ENCODE data around the gene CA10. TPM values are rescaled to one million over a fixed set of nuclear protein-coding genes. Genes with fewer than 3 reads are reported as not detected.

The CA10 gene
- total and polyA plus RNA-seq, 2 donors (not counting 3 experiments of a cell fraction or from before 2014, with no cell fraction given) = not detected

DNA sequence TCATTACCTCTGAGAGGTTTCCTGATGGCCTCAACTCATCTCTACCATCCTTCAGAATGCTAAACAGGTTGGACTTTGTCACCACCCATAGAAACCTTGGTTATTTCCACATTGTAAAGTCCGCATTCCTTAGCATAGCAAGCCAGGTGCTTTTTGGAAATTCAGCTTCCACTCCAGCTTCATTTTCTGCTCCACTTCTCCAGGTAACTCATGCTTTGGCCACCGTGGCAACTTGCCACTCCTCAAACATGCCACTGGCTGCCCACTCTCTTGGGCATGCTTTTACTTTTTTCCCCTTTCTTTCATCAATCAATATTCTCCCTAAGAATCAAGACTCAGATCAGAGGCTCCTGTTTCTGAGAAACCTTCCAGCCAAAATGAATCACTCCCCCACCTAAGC is 203.3 kb downstream of the CA10 start:
- Histone ChIP-seq H4K20me1 (replicated peaks; ENCODE audit: control insufficient read depth, extremely low read depth, insufficient read depth, low read length) (no peaks in the 10 kb centered on the region), H2AFZ (ENCODE audit: low read depth, low read length) (no peak overlapping the region), H3K9me3 (replicated peaks; ENCODE audit: control insufficient read depth, insufficient read depth, low read length) (no peaks in the 10 kb centered on the region), H3K27ac (ENCODE audit: insufficient read depth, low read depth, low read length) (no peak overlapping the region), H3K36me3 (ENCODE audit: control insufficient read depth in 2 of 2, extremely low read depth in 1 of 2, insufficient read depth in 2 of 2, low read length in 2 of 2) (no peaks in the 10 kb centered on the region), H3K9ac (replicated peaks; ENCODE audit: extremely low read depth, insufficient read depth, low read length) (no peak overlapping the region), H3K79me2 (ENCODE audit: control insufficient read depth, insufficient read depth, low read length) (no peaks in the 10 kb centered on the region), H3K4me3 (replicated peaks in 1 of 3; ENCODE audit: insufficient read depth in 1 of 3, low read depth in 1 of 3, low read length in 3 of 3) (no peak overlapping the region), H3K4me1 (ENCODE audit: control insufficient read depth, extremely low read depth, insufficient read depth, low read length) (no peaks in the 10 kb centered on the region), H3K9me1 (replicated peaks; ENCODE audit: control insufficient read depth, extremely low read depth, insufficient read depth, low read length) (no peaks in the 10 kb centered on the region), H3K27me3 (ENCODE audit: control insufficient read depth in 2 of 2, insufficient read depth in 2 of 2, low read length in 2 of 2) (no peaks in the 10 kb centered on the region), H3K4me2 (ENCODE audit: insufficient read depth, low read length) (no peak overlapping the region)
- intact Hi-C loops (cut with micrococcal nuclease) (no loop called here), dilution Hi-C loops (cut with MboI; ENCODE audit: extremely low pct_ligation_motif_present, low sequenced_read_pairs) (no loop called here)
- CTCF ChIA-PET = no interaction called here
- POLR2A ChIA-PET = no interaction called here
- no peak for TF ChIP-seq POLR2AphosphoS5 (IDR thresholded peaks at IDR 0.05; ENCODE audit: insufficient read depth, low read depth, low read length)
- TF ChIP-seq, protein P1, sequence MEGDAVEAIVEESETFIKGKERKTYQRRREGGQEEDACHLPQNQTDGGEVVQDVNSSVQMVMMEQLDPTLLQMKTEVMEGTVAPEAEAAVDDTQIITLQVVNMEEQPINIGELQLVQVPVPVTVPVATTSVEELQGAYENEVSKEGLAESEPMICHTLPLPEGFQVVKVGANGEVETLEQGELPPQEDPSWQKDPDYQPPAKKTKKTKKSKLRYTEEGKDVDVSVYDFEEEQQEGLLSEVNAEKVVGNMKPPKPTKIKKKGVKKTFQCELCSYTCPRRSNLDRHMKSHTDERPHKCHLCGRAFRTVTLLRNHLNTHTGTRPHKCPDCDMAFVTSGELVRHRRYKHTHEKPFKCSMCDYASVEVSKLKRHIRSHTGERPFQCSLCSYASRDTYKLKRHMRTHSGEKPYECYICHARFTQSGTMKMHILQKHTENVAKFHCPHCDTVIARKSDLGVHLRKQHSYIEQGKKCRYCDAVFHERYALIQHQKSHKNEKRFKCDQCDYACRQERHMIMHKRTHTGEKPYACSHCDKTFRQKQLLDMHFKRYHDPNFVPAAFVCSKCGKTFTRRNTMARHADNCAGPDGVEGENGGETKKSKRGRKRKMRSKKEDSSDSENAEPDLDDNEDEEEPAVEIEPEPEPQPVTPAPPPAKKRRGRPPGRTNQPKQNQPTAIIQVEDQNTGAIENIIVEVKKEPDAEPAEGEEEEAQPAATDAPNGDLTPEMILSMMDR (IDR thresholded peaks at IDR 0.05; ENCODE audit: extremely low read depth in 1 of 2, insufficient read depth in 1 of 2, low read depth in 1 of 2, low read length in 2 of 2) = no peak
- TF ChIP-seq POLR2A (IDR thresholded peaks at IDR 0.05; ENCODE audit: low read depth, low read length) = no peak
- TF ChIP-seq GATA2 (IDR thresholded peaks at IDR 0.05; ENCODE audit: insufficient read depth, insufficient read length, low read depth, low read length) = no peak
- no peak for TF ChIP-seq MYC (IDR thresholded peaks at IDR 0.05; ENCODE audit: low read depth, low read length)
- no peak for TF ChIP-seq EZH2 (IDR thresholded peaks at IDR 0.05; ENCODE audit: borderline replicate concordance, low read depth, low read length, severe bottlenecking)
- no peak for TF ChIP-seq JUN (IDR thresholded peaks at IDR 0.05; ENCODE audit: borderline replicate concordance, insufficient read depth, insufficient read length, low read depth)
- TF ChIP-seq, protein P2, sequence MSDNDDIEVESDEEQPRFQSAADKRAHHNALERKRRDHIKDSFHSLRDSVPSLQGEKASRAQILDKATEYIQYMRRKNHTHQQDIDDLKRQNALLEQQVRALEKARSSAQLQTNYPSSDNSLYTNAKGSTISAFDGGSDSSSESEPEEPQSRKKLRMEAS (IDR thresholded peaks at IDR 0.05; ENCODE audit: insufficient read depth, insufficient read length) = no peak
- TF ChIP-seq FOS (IDR thresholded peaks at IDR 0.05; ENCODE audit: borderline replicate concordance, insufficient read depth, low read length) = no peak
- BruUV-seq (replicated peaks) = no TSS peak
- DNase-seq (ENCODE audit: low read depth, low spot score) = no peak
- FAIRE-seq = no peak
